Dermis microvascular lymphatic vessel endothelial cell (primary cell): ENCODE measurements around the gene B4GALNT3. TPM values are rescaled to one million over a fixed set of nuclear protein-coding genes. Genes with fewer than 3 reads are reported as not detected.
A peak's percentile ranks its signal among the peaks of the same experiment; 100 is the strongest.

Source experiments
- DNase-seq, 2 donors: peaks; one replicate each; pipeline versions ENCODE4 v3.0.0 to v3.0.0-alpha.2; 2010; ENCODE audit warnings: low read depth in 2 of 2
- total RNA-seq: library from RNA; depleted of rRNA; stranded (reverse); fragments of >200 nt; gene quantifications from 2 replicates; pipeline ENCODE4 v1.2.1, GENCODE V29; 2014

The B4GALNT3 gene
- total RNA-seq, 1 donor from 2014 or later, result under 0.01 TPM

GRCh38 chr12:591167-592023 lies 131.7 kb downstream of the B4GALNT3 start:
- no peak for DNase-seq

GRCh38 chr12:592024-592505 lies 132.3 kb downstream of the B4GALNT3 start:
- no peak for DNase-seq

GRCh38 chr12:593396-594270 lies 133.9 kb downstream of the B4GALNT3 start:
- DNase-seq, result no peak

GRCh38 chr12:597926-598568 lies 138.3 kb downstream of the B4GALNT3 start:
- peak; percentile 72 to 95 for DNase-seq

- DNase-seq, result no peak
Measured at GRCh38 chr12:599756-600155, 140.0 kb downstream of the B4GALNT3 start.

- DNase-seq, result no peak
Measured at GRCh38 chr12:601976-602699, 142.4 kb downstream of the B4GALNT3 start.

- DNase-seq, result no peak
Measured at GRCh38 chr12:602700-603068, 142.9 kb downstream of the B4GALNT3 start.

GRCh38 chr12:604956-605355 lies 145.2 kb downstream of the B4GALNT3 start:
- DNase-seq, result no peak

- peak; percentile 94 to 95 for DNase-seq
Measured at GRCh38 chr12:607541-608001, 147.8 kb downstream of the B4GALNT3 start.

GRCh38 chr12:608413-608812 lies 148.7 kb downstream of the B4GALNT3 start:
- DNase-seq, result no peak

- DNase-seq, result no peak
Measured at GRCh38 chr12:608921-609320, 149.2 kb downstream of the B4GALNT3 start.

- DNase-seq, result no peak
Measured at GRCh38 chr12:611721-612120, 152.0 kb downstream of the B4GALNT3 start.

GRCh38 chr12:612293-612692 lies 152.6 kb downstream of the B4GALNT3 start:
- DNase-seq, result no peak

- DNase-seq, result no peak
Measured at GRCh38 chr12:612886-613285, 153.1 kb downstream of the B4GALNT3 start.

Other genes with a start within 250 kb of the B4GALNT3 start
- gene SLC6A12, start 245.8 kb upstream of the B4GALNT3 start, total RNA-seq, result 0.13 TPM in 2 replicates
- gene SLC6A13, start 197.1 kb upstream of the B4GALNT3 start, total RNA-seq, result 0.13 TPM in 1 of 2 replicates, not detected in the other
- gene KDM5A, start 70.6 kb upstream of the B4GALNT3 start, total RNA-seq, result 46.6 and 59.9 TPM in 2 replicates
- gene CCDC77, start 58.3 kb upstream of the B4GALNT3 start, total RNA-seq, result 6.9 and 7.0 TPM in 2 replicates
- 2.4 and 3.0 TPM in 2 replicates for gene NINJ2, start 203.5 kb downstream of the B4GALNT3 start, total RNA-seq